Neural cell (in vitro differentiated cells): ENCODE results near the gene ENOX1. TPM values are rescaled to one million over a fixed set of nuclear protein-coding genes. Genes with fewer than 3 reads are reported as not detected.

Experiments used
- H2AFZ ChIP-seq: fragments of 200-600, 300-800 bp; sonication (generic), shearing (Covaris generic); 2 replicates; pipeline ENCODE4 v1.6.0; 2014; ENCODE audit warnings: low read depth, mild to moderate bottlenecking, antibody characterized with exemption, low read length, moderate library complexity
- H3F3A ChIP-seq: fragments of 200-600 bp; shearing (Covaris generic); 2 replicates; pipeline ENCODE4 v1.6.1; 2016; ENCODE audit warnings: mild to moderate bottlenecking, moderate library complexity, mixed read lengths, antibody characterized with exemption, low read length; ENCODE audit not compliant: insufficient read depth, poor library complexity, severe bottlenecking
- H3K27ac ChIP-seq: fragments of 200-600, 300-800 bp; sonication (generic), shearing (Covaris generic); 2 replicates; pipeline ENCODE4 v1.5.1; 2014; ENCODE audit warnings: mild to moderate bottlenecking, low read length, moderate library complexity
- H3K27me3 ChIP-seq: fragments of 300-800, 200-600 bp; sonication (generic), shearing (Covaris generic); 2 replicates; pipeline ENCODE4 v1.6.0; 2014; ENCODE audit warnings: mild to moderate bottlenecking, low read depth, low read length, moderate library complexity; ENCODE audit not compliant: insufficient read depth
- H3K36me3 ChIP-seq: fragments of 300-800, 200-600 bp; sonication (generic), shearing (Covaris generic); 2 replicates; pipeline ENCODE4 v1.5.1; 2014; ENCODE audit warnings: mild to moderate bottlenecking, antibody characterized with exemption, low read length, moderate library complexity; ENCODE audit not compliant: insufficient read depth
- H3K4me2 ChIP-seq: fragments of 300-800, 200-600 bp; sonication (generic), shearing (Covaris generic); 2 replicates; pipeline ENCODE4 v1.6.0; 2014; ENCODE audit warnings: mild to moderate bottlenecking, low read length
- H3K4me3 ChIP-seq: fragments of 300-800, 200-600 bp; sonication (generic), shearing (Covaris generic); 2 replicates; pipeline ENCODE4 v1.5.1; 2014; ENCODE audit warnings: mild to moderate bottlenecking, low read length, moderate library complexity
- H3K79me2 ChIP-seq: fragments of 200-600 bp; shearing (Covaris generic); replicated peaks from 2 replicates; pipeline ENCODE4 v1.6.0; 2014; ENCODE audit warnings: mild to moderate bottlenecking, low read length, moderate library complexity; ENCODE audit not compliant: insufficient read depth
- H3K9ac ChIP-seq: fragments of 300-800, 200-600 bp; sonication (generic), shearing (Covaris generic); 2 replicates; pipeline ENCODE4 v1.6.1; 2016; ENCODE audit warnings: mild to moderate bottlenecking, low read length, mixed read lengths
- H3K9me2 ChIP-seq: fragments of 200-600 bp; shearing (Covaris generic); 2 replicates; pipeline ENCODE4 v1.6.1; 2016; ENCODE audit warnings: mild to moderate bottlenecking, low read length, mixed read lengths; ENCODE audit not compliant: insufficient read depth
- H3K9me3 ChIP-seq: fragments of 200-600, 300-800 bp; sonication (generic), shearing (Covaris generic); 2 replicates; pipeline ENCODE4 v1.6.1; 2016; ENCODE audit warnings: mild to moderate bottlenecking, mixed run types, low read length, moderate library complexity, mixed read lengths
- H4K20me1 ChIP-seq: fragments of 200-600 bp; shearing (Covaris generic); 2 replicates; pipeline ENCODE4 v1.6.1; 2016; ENCODE audit warnings: mild to moderate bottlenecking, mixed run types; ENCODE audit not compliant: insufficient read depth
- EP300 ChIP-seq: fragments of 450-650 bp; conservative IDR thresholded peaks from 2 replicates; pipeline ENCODE4 v1.6.1; 2014; ENCODE audit warnings: antibody characterized with exemption, mild to moderate bottlenecking, moderate library complexity; ENCODE audit not compliant: poor library complexity, severe bottlenecking
- EZH2 ChIP-seq: fragments of 200-600, 300-800 bp; shearing (Covaris generic), sonication (generic); IDR thresholded peaks from 2 replicates; pipeline ENCODE4 v1.6.1; 2014; ENCODE audit warnings: antibody characterized with exemption, low read length, borderline replicate concordance, mild to moderate bottlenecking; ENCODE audit not compliant: insufficient read depth, poor library complexity, severe bottlenecking
- MXI1 ChIP-seq: fragments of 450-650 bp; conservative IDR thresholded peaks from 2 replicates; pipeline ENCODE4 v1.6.1; 2014; ENCODE audit warnings: antibody characterized with exemption, mild to moderate bottlenecking; ENCODE audit not compliant: poor library complexity, severe bottlenecking
- POLR2AphosphoS5 ChIP-seq: IDR thresholded peaks from 2 replicates; pipeline ENCODE4 v1.6.1; 2012
- RAD21 ChIP-seq: fragments of 450-650 bp; conservative IDR thresholded peaks from 2 replicates; pipeline ENCODE4 v1.6.1; 2014; ENCODE audit warnings: antibody characterized with exemption, mild to moderate bottlenecking, moderate library complexity
- REST ChIP-seq: IDR thresholded peaks from 2 replicates; pipeline ENCODE4 v1.6.1; 2012; ENCODE audit warnings: borderline replicate concordance
- SMC3 ChIP-seq: fragments of 450-650 bp; conservative IDR thresholded peaks from 2 replicates; pipeline ENCODE4 v1.6.1; 2014; ENCODE audit warnings: antibody characterized with exemption, mild to moderate bottlenecking, moderate library complexity; ENCODE audit not compliant: poor library complexity
- TAF1 ChIP-seq: IDR thresholded peaks from 2 replicates; pipeline ENCODE4 v1.6.1; 2012; ENCODE audit warnings: low read depth
- polyA plus RNA-seq: library from polyadenylated mRNA; depleted of rRNA; stranded (reverse); fragments of >200 nt; gene quantifications from 2 replicates; pipeline ENCODE4 v1.2.3, GENCODE V29; 2014
- TF ChIP-seq, protein P1 (sequence below): fragments of 450-650 bp; IDR thresholded peaks from 2 replicates; pipeline ENCODE4 v1.5.1; 2014; ENCODE audit warnings: antibody characterized with exemption, mild to moderate bottlenecking, moderate library complexity; ENCODE audit not compliant: poor library complexity, severe bottlenecking

ENOX1 gene
- polyA plus RNA-seq, 1 donor from 2014 or later, result 42.6 TPM

- no peaks in the 10 kb centered on the region for H4K20me1 ChIP-seq
- no peak overlapping the region for H2AFZ ChIP-seq
- no peak overlapping the region for H3K4me3 ChIP-seq
- no peaks in the 10 kb centered on the region for H3K27me3 ChIP-seq
- H3K9me3 ChIP-seq, result peaks cover 4% of the 10 kb centered on the region
- H3K79me2 ChIP-seq, result no peaks in the 10 kb centered on the region
- no peak for TF ChIP-seq MXI1
- TF ChIP-seq POLR2AphosphoS5, result no peak
- no peak for TF ChIP-seq EZH2
- TF ChIP-seq RAD21, result no peak
- no peak for TF ChIP-seq EP300
- TF ChIP-seq TAF1, result no peak
- no peak for TF ChIP-seq REST
- TF ChIP-seq, protein P1, sequence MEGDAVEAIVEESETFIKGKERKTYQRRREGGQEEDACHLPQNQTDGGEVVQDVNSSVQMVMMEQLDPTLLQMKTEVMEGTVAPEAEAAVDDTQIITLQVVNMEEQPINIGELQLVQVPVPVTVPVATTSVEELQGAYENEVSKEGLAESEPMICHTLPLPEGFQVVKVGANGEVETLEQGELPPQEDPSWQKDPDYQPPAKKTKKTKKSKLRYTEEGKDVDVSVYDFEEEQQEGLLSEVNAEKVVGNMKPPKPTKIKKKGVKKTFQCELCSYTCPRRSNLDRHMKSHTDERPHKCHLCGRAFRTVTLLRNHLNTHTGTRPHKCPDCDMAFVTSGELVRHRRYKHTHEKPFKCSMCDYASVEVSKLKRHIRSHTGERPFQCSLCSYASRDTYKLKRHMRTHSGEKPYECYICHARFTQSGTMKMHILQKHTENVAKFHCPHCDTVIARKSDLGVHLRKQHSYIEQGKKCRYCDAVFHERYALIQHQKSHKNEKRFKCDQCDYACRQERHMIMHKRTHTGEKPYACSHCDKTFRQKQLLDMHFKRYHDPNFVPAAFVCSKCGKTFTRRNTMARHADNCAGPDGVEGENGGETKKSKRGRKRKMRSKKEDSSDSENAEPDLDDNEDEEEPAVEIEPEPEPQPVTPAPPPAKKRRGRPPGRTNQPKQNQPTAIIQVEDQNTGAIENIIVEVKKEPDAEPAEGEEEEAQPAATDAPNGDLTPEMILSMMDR, result no peak
- TF ChIP-seq SMC3, result no peak
- H3F3A ChIP-seq, result no peaks in the 10 kb centered on the region
- no peaks in the 10 kb centered on the region for H3K9me2 ChIP-seq
- H3K27ac ChIP-seq, result no peak overlapping the region
- no peak overlapping the region for H3K9ac ChIP-seq
- no peaks in the 10 kb centered on the region for H3K36me3 ChIP-seq
- H3K4me2 ChIP-seq, result no peak overlapping the region
These were observed 243.4 kb downstream of the ENOX1 start for GRCh38 chr13:43543331-43543730.

GRCh38 chr13:43537124-43537523 lies 249.6 kb downstream of the ENOX1 start:
- Histone ChIP-seq H3K27me3 (no peaks in the 10 kb centered on the region), H3K4me2 (no peak overlapping the region), H4K20me1 (no peaks in the 10 kb centered on the region), H3K9me3 (peaks cover 4% of the 10 kb centered on the region), H3K4me3 (no peak overlapping the region), H3K27ac (no peak overlapping the region), H3F3A (no peaks in the 10 kb centered on the region), H3K36me3 (no peaks in the 10 kb centered on the region), H2AFZ (no peak overlapping the region), H3K9me2 (no peaks in the 10 kb centered on the region), H3K79me2 (no peaks in the 10 kb centered on the region), H3K9ac (no peak overlapping the region)
- TF ChIP-seq TAF1 (no peak), SMC3 (no peak), EZH2 (no peak), POLR2AphosphoS5 (no peak), RAD21 (no peak), MXI1 (no peak), EP300 (no peak), REST (no peak)
- TF ChIP-seq, protein P1, result no peak
